A673 (cell line): ENCODE measurements around the gene SLC35E2B. TPM values are rescaled to one million over a fixed set of nuclear protein-coding genes. Genes with fewer than 3 reads are reported as not detected.
"Not testable (repeated sequence)": the region's sequence is repeated elsewhere in the genome, so short reads cannot be mapped to it uniquely, and the experiment has no call there.

Source experiments
- BruUV-seq: library from RNA; stranded (reverse); fragments of 400-500 nt; replicated peaks from 2 replicates; lab custom pipeline; 2021; lab: Mats Ljungman, UMichigan
- CTCF ChIA-PET: fragments of 300-600 bp; sonication (Branson Sonifier 250); formaldehyde crosslinking; loops from one replicate; lab custom pipeline; 2022; ENCODE audit warnings: antibody characterized with exemption; lab: Charles Lee
- POLR2A ChIA-PET: fragments of 300-600 bp; sonication (Branson Sonifier 250); formaldehyde crosslinking; loops from one replicate; lab custom pipeline; 2022; ENCODE audit warnings: antibody characterized with exemption; ENCODE audit not compliant: low non-redundant PET; lab: Charles Lee
- DNase-seq: peaks from one replicate; pipeline ENCODE4 v3.0.0-alpha.2; 2015; ENCODE audit warnings: low spot score
- H3K27ac ChIP-seq: fragments of 200-600 bp; sonication (generic); 2 replicates; pipeline ENCODE4 v1.5.1; 2016; ENCODE audit warnings: mixed run types, low read depth, mild to moderate bottlenecking, mixed read lengths, antibody characterized with exemption, low read length; ENCODE audit not compliant: poor library complexity, severe bottlenecking
- H3K27me3 ChIP-seq: fragments of 200-600 bp; sonication (generic); replicated peaks from 2 replicates; pipeline ENCODE4 v1.6.1; 2017; ENCODE audit warnings: mixed run types, low read depth, mild to moderate bottlenecking, mixed read lengths, antibody characterized with exemption, low read length; ENCODE audit not compliant: insufficient read depth, poor library complexity
- H3K36me3 ChIP-seq: fragments of 200-600 bp; sonication (generic); 2 replicates; pipeline ENCODE4 v1.6.1; 2016; ENCODE audit warnings: mixed run types, mild to moderate bottlenecking, mixed read lengths, antibody characterized with exemption, low read length; ENCODE audit not compliant: insufficient read depth, poor library complexity, severe bottlenecking
- H3K4me1 ChIP-seq: fragments of 200-600 bp; sonication (generic); 2 replicates; pipeline ENCODE4 v1.6.1; 2017; ENCODE audit warnings: mixed run types, mild to moderate bottlenecking, mixed read lengths, antibody characterized with exemption, low read length; ENCODE audit not compliant: insufficient read depth, poor library complexity, severe bottlenecking
- H3K4me3 ChIP-seq: fragments of 200-600 bp; sonication (generic); 2 replicates; pipeline ENCODE4 v1.5.1; 2016; ENCODE audit warnings: low read depth, mixed run types, mild to moderate bottlenecking, mixed read lengths, low read length; ENCODE audit not compliant: poor library complexity, severe bottlenecking
- H3K9me3 ChIP-seq: fragments of 200-600 bp; sonication (generic); 2 replicates; pipeline ENCODE4 v1.6.1; 2016; ENCODE audit warnings: mixed run types, low read depth, mild to moderate bottlenecking, mixed read lengths, antibody characterized with exemption, low read length; ENCODE audit not compliant: poor library complexity, severe bottlenecking
- CTCF ChIP-seq: fragments of 300-800, 200-600 bp; sonication (generic); conservative IDR thresholded peaks from 2 replicates; pipeline ENCODE4 v1.5.1; 2017; ENCODE audit warnings: low read depth, mild to moderate bottlenecking, antibody characterized with exemption, low read length, moderate library complexity, mixed read lengths
- EZH2 ChIP-seq: fragments of 200-600 bp; sonication (generic); IDR thresholded peaks from 2 replicates; pipeline ENCODE4 v1.6.1; 2017; ENCODE audit warnings: borderline replicate concordance, low read depth, mild to moderate bottlenecking, mixed read lengths, antibody characterized with exemption, low read length; ENCODE audit not compliant: poor library complexity, severe bottlenecking
- intact Hi-C: fragments of 100-400 bp; cut with micrococcal nuclease; formaldehyde crosslinking; loops from one replicate; pipeline ENCODE4 v1.10.0; 2022; ENCODE audit not compliant: unreplicated experiment
- total RNA-seq: library from RNA; stranded (reverse); gene quantifications from 2 replicates; pipeline ENCODE4 v1.2.3, GENCODE V29; 2021

The SLC35E2B gene
- total RNA-seq, 1 experiment from 2014 or later: 56.3 TPM

- Histone ChIP-seq H3K4me1 (peaks cover 10% of the 10 kb centered on the region), H3K4me3 (no peak overlapping the region), H3K36me3 (peaks cover 29% of the 10 kb centered on the region), H3K9me3 (no peaks in the 10 kb centered on the region), H3K27ac (peak overlapping the region; percentile 16), H3K27me3 (no peaks in the 10 kb centered on the region)
- intact Hi-C loops: no loop called here
- BruUV-seq: no TSS peak
- no peak for DNase-seq
- CTCF ChIA-PET: no interaction called here
- POLR2A ChIA-PET: no interaction called here
- no peak for TF ChIP-seq CTCF
- TF ChIP-seq EZH2: no peak
Observed at GRCh38 chr1:1664941-1665814, 27.4 kb downstream of the SLC35E2B start.

- BruUV-seq, H3K27ac ChIP-seq, H3K9me3 ChIP-seq, H3K4me3 ChIP-seq, H3K27me3 ChIP-seq, intact Hi-C loops, DNase-seq, POLR2A ChIA-PET, CTCF ChIA-PET, H3K4me1 ChIP-seq: not testable (repeated sequence)
- peaks cover 23% of the 10 kb centered on the region for H3K36me3 ChIP-seq
Observed at GRCh38 chr1:1664318-1664717, 28.3 kb downstream of the SLC35E2B start.

DNA sequence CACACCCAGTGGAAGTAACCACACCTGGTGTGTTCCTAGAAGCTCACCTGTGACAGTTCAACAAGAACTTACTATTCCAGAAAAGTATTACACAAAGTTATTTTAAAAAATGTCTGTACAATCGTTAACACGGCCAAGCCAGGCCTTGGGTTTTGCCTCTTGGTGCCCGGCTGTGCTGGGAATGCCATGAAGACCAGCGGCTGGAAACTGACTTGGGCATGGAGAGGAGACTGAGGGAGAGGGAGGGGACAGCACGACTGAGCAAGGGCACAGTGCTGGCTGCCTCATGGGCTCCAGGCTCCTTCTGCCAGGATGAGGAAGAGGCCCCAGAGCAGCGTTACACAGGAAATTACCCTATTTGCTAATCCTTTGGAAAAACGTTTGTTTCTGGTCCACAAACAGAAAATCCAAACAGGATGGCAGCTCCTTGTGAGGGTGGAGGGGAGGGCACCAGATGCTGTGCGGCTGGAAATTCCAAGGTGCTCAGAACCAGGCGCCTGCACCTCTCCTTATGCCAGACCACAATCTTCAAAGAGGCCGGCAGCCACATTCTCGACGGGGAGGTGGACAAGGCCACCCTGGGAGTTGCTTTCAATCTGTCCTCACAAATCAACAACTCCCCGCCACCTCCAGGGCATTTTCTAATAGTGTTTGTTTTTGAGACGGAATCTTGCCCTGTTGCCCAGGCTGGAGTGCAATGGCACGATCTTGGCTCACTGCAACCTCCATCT, 29.6 kb downstream of the SLC35E2B start:
- H3K4me1 ChIP-seq, CTCF ChIA-PET, intact Hi-C loops, BruUV-seq, POLR2A ChIA-PET, H3K4me3 ChIP-seq, H3K27me3 ChIP-seq, H3K9me3 ChIP-seq: not testable (repeated sequence)
- Histone ChIP-seq H3K36me3 (peaks cover 19% of the 10 kb centered on the region), H3K27ac (peak overlapping the region; percentile 83)
- peak; percentile 25 for DNase-seq

DNA sequence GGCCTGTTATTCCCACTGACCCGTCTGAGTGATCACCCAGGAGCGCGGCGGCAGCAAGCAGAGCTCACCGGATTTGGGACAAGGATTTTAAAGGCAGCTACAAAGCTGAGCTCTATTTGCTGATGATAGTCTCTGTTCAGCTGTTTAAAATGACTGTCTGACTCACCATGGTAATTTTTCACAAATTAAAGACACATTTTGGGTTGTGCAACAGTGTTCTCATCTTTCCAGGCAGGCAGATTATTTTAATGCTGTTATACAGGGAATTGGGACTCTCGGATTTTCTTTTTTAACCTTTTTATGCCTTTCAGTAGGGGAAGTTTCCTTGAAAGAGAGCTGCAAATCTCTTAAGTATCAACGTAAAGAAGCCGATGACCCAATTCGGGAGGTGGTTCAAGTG, 30.2 kb downstream of the SLC35E2B start:
- DNase-seq: peak; percentile 48
- BruUV-seq, POLR2A ChIA-PET: not testable (repeated sequence)

More for the DNA sequence above, 30.2 kb downstream of the SLC35E2B start:
- H3K27me3 ChIP-seq, H3K9me3 ChIP-seq, CTCF ChIA-PET, H3K4me1 ChIP-seq, H3K4me3 ChIP-seq, intact Hi-C loops: not testable (repeated sequence)
- peak overlapping the region; percentile 83 for H3K27ac ChIP-seq
- peaks cover 19% of the 10 kb centered on the region for H3K36me3 ChIP-seq
